GM21737 (cell line): Measurements from ENCODE around the gene ZNF831.

Source experiments
- ATAC-seq: cut with Tn5 transposase; IDR thresholded peaks from one replicate; pipeline ENCODE4 v1.9.1; 2021; ENCODE audit warnings: mild to moderate bottlenecking, moderate library complexity; ENCODE audit not compliant: unreplicated experiment

Gene ZNF831

DNA sequence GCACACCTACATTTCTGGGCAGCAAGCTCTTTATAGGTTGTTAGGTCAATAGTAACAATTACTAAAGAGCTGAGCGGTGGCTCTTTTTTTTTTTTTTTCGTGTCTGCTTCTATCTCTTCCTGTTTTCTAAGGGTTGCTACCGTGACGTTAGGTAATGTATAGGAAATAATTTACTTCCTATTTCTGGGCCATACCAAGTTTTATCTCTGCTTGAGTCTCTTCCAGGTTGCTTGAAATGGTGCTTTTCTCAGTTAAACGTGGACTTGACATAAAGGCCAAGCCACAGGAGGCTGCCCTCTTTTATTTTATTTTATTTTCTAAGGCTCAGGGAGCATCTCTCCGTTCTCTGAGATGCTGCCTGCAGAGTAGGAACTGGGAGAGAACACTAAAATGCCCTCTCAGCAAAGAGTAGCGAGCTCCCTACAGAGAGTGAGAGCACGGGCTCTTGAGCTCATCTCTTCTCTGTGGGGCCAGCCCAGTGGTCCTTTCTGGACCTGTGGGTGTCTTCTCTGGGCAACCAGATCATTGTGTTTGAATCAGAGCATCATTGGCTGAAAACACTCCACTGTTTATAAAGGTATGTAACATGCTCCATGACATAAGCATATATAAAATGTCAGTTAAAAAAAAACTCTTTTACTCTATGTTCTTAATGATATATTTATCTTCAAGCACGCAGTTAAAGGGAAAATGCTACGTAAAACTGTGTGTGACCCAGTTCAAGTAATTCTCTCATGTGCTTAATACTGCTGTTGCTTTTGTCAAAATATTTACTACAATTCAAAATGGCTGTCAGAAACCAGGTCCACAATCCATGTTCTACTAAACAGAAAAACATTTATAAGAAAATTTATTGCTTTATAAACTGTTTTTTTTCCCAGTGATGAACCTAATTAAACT is at the start of gene ZNF831:
TSS of gene ZNF831 (plus strand) at position 191 of the 900 bp plus-strand sequence. CDS start 27,199 bp downstream, outside the sequence.
- ATAC-seq = no peak

DNA sequence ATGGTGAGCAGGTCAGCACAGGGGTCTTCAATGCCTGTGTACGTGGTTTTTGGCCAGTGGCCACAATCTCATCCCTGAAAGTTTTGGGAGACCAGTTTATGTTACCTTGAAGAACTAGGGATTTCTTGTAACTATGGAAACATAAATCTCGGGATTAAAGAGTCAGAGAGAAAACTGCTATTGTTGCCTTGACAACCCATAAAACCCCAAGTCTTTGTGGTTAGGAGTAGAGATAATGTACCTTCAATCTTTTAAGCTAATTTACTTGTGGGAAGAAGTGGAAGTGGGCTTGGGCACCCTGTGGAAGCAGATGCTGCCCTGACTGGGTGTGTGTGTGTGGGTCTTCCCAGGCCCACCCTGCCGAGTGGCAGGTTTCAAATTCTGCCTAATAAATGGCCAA is 46.1 kb upstream of the ZNF831 start:
- no peak for ATAC-seq

DNA sequence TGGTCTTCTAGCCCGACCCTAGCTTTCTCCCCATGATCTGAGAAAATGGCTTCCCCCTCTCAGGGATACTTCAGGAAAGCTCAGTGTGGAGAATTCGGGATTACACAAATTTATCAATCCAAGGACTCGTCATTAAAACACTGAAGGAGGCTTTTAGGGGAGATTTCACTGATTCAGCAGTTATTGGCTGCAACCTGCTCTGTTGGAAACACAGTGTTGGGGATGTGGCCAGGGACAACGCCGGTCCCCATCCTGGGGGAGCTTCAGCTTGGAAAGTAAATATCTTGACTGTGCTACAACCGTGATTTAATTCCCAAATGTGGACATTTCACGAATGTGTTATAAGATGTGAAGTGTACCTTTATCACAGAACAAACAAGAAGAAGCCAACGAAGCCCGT is 44.8 kb upstream of the ZNF831 start:
- ATAC-seq = no peak

DNA sequence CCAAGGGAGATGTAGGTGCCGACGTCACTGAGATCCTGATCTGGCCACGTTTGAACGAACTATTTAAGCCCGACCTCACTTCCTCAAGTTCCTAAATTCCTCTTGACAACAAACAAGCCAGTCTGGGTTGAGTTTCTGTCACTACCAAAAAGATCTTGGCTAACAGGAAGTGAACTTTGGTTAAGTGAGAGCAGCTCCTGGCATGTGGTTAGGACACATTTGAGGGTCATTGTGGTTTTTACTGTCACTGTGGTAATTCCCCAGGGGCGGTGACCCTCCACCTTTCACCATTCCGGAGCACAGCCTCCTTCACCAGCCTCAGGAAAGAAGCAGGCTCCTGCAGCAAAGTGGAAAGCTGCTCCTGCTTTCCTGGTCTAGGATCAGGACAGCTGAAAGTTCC is 43.1 kb upstream of the ZNF831 start:
- no peak for ATAC-seq

DNA sequence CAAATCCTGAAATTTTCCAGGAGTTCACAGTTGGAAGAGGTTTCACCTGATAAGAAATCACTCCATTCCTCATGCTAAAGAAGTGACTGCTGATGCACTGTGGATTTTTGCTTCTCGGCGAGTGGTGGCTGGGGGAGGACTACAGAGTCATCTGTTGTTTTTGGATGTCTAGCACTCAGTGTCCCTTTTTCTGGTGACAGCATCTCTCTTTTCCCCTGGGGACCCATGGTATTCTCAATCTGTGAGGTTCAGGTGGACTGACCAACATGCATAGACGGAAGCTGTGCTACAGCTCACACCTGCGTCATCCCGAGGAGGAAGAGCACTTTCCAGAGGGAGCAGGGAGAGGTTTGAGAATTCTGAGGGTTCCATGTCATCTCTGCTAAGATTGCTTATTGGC is 42.7 kb upstream of the ZNF831 start:
- no peak for ATAC-seq

DNA sequence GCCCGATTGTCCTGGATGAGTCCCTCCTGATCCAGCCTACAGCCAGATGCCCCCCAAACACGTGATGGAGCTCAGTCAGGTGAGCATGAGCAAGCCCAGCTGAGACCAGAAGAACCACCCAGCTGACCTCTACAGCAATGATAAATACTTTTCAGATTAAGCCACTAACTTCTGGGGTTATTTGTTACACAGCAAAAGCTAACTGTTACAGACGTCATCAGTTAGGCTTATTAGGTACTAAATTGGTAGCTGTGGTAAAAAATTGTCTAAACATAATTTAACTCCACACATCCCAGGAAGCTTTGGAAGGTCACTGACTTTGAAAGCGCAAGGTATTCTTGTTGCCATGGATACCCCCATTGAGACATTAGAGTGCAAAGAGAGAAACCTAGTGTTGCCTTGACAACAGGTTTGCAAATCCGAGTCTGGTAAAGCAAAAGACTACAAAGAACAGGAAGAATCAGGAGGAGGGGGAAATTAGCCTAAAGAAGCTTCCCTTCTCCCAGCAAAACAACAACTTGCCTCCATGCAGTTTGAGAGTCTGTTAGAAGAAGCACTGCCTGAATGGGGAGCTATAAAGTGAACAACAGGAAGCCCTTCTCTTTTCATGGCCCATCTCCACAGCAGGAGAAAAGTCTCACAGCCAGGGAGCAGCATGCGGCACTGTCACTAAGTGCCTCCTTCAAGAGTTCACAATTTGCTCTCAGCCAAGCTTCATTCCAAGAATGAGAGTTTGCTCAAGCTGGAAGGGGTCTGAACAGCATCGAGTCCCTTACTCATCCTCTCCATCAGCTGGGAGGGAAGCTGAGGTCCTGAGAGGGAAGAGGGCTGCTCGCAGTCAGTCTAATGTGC is 41.7 kb upstream of the ZNF831 start:
- ATAC-seq = no peak

DNA sequence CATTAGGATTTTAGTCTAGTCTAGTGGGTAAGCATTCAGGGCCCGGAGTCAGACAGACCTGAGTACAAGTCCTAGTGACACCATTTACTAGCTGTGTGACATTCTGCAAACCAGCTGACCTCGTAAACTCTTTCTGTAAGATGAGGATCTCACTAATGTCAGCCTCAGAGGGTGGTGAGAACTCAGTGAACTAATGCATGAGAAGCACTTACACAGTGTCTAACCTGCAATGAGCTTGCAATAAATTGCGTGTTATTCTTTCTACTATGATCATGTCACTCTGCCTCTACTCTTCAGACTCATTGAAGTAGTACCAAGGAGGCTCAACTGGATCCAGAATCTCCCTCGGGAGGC is 41.1 kb upstream of the ZNF831 start:
- no peak for ATAC-seq

DNA sequence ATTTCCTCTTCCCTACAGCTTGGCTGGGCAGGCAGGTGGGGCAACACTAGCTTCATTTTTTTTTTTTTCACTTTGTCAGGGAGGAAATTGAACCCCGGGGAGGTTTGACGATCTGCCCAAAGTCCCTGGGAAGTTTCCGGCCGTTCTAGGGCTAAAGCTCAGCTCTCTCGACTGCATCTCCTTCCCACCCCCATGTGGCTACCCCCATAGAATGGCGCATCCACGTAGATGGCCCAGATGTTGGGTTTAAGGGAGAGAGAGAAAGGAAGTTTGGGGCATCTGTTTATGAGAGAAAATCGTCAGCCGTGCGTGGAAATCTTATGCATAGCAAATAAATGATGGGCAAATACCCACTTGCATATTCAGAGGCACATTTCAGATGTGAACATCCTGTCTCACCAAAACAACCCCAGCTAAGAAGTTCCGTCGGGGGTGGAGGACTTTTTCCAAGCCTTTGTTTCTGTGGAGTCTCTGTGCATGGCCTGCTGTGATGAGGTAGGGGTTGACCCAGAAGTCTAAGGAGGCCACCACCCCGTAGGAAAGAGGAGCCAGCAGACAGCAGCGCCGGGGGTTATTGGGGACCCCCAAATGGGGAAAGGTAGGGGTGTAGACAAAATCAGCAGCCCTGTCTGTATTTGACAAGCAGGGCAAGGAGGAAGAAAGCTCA is 40.5 kb upstream of the ZNF831 start:
- ATAC-seq = no peak

DNA sequence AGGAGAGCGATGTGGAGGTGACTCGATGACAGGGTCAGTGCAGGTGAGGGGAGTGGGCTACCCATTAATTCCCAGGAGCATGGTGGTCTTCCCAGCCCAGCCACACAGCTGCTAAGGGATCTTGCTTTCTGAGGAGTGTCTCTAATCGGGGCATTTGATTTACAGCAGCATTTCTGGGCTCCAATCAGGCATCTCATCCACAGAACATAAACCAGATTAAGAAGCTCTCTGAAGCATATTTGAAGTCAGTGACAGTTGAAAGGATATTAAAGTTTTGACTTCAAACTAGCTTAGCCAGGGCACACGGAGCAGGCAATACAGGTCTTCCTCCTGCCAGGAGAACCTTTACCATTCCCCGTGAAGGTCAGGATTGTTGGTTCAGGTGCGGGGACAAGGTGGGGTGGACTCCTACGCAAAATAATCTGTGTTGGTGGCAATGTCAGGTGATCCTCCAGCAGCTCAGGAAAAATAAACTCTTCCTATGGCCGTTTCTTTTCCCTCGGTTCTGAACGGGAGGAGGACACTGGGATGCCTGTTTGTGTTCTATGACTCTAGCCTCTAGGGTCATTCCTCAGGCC is 39.9 kb upstream of the ZNF831 start:
- ATAC-seq = no peak

DNA sequence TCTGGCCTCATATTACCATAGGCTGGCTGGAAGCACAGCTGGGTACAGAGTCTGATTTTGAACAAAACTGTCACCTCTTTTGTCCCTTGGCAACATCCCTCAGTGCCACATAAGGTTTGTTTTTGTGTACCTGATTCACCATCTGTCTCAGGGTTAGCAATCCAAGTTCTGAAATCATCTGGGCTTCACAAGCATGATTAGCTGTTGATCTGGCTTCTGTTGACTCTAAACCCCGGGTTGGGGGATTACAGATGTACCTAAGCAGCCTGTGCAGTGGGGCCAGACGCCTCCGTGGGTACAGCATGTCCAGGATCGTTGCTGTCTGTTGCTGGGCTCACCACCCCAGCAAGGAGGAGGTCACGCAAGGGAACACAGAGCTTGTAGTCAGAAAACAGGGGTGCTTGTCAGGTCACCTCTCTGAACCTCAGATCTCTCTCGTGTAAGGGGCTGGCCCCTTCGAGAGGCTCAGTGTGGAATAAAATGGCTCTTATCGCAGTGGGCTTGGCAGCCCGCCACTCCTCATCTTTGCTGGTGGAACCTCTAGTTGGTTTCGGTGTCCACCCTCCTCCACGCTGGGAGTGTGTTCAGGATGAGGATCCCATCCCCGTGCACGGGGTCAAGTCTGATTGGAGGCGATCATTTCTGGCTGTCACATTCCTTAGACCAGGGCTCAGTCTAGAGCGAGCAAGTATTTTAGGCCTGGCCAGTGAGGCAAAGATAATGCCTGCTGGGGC is 39.2 kb upstream of the ZNF831 start:
- no peak for ATAC-seq

DNA sequence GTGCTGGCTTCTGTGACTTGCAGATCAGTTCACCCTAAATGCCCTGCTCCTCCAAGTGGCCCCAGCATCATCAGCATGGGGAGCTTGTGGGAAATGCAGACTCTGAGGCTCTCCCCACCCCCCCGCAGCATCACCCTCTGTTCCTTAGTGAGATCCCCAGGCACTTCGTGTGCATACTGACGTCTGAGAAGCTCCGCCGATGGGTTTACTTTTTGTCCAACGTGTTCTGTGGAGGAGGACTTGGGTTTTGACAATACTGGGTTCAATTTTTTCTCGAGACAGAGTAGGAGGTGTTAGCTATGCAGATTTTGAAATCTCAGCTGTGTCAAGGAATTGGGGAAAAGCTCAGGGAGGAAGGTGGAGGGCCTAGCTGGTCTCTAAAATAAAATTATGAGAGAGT is 38.3 kb upstream of the ZNF831 start:
- ATAC-seq = no peak

DNA sequence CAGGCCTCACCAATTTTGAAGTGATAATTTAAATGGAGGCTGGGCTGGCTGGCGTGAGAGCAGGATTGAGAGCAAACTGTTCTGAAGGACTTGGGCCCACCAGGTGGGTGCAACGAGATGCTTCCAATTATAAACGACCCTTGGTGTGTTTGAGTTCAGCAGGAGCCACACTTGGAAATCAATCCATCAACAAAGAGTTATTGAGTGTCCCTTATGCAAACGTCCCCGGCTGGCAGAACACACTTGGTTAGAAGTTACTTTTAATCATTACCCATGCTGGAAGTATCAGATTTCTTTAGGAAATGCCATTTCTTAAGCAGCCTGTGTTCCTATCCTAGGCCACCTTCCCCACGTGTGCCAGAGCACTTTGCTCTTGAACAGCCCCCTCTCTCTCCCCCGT is 37.8 kb upstream of the ZNF831 start:
- ATAC-seq = no peak

DNA sequence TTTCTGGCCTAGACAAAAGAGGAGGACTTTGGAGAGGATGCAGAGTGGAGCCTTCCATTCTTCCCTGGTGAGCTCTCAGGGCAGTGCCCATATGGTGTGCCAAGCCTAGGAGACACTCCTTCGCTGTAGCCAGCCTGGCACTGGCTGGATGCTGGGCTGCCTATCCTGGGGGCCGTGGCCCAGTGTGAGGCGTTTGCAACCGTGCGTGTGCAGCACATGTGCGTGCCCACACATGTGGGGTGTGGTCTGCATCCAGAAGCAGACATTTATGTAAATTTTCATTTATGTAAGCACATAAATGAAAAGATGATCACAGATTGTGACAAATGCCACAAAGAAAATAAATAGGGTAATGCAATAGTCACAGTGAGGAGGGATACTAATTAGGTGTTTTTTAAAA is 35.8 kb upstream of the ZNF831 start:
- ATAC-seq = no peak

DNA sequence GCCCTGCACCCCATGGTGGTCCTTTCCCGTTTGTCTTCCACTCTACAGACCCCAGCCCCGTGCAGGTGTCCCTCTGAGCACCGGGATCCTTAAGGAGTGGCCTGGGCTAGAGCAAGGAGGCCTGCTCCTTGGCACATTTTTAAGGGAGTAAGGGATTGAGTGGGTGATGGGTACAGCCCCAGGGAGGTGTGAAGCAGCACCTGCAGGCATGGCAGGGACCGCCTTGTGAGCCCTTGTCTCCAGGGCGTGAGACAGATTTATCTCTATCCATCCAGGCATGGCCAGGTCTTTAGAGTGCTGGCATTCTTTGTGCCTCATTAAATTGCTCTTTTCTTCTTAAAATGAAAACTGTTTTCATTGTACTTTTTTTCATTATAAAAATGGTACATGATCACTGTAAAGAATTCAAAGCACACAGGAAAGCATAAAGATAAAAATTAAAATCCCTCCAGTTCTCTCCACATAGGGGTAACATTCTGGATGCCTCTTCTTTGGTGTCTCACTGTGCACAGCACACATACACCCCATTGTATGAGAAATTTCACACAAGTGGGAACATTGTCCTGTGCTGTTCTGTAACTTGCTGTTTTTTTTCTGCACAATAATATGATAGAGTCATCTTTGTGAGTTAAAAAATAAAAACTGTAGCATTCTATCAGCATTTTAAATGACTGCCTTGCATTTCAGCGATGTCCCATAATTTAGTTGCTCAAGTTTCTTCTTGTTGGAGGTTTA is 31.9 kb upstream of the ZNF831 start:
- no peak for ATAC-seq

DNA sequence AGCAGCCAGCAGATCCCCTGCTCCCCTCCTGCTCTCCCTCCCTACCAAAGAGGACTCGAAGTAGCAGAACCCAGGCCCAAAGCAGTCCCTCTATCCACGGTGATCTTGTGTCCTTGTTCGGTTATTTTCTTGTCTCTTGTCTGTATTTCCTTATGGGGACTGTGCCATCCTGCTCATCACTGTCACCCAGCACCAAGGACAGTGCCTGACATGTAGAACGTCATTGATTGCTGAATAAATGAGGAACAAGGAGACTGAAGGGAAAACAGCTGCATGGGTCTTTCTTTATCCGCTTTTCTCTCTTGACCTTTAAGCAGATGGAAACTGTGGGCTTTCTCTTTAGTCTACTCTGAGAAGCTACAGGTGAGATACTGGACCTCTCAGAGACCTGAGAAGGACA is 29.4 kb upstream of the ZNF831 start:
- ATAC-seq = no peak

DNA sequence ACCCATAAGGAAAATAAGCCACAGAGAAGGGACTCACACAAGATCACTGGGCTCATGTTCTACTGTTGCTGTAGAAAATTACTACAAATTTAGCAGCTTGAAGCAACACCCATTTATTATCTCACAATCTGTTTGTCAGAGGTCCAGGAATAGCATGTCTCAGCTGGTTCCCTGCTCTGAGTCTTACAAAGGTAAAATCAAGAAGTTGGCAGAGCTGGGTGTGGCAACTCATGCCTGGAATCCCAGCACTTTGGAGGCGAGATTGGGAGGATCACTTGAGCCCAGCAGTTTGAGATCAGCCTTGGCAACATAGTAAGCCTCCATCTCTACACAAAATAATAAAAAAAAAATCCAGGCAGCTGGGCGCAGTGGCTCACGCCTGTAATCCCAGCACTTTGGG is 28.5 kb upstream of the ZNF831 start:
- no peak for ATAC-seq

DNA sequence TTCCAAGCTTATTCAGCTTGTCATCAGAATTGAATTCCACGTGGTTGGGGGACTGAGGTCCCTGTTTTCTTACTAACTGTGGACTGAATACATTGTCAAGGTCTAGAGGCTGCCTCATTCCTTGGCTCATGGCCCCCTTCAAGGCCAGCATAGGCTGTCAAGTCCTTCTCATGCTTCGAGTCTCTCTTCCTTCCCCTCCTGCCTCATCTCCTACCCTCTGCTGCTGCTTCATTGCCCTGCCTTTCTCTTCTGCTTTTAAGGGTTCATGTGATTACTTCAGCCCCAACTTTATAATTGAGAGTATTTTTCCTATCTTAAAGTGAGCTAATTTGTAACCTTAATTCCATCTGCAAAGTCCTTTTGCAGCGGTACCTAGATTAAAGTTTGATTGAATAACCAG is 27.6 kb upstream of the ZNF831 start:
- ATAC-seq = no peak

DNA sequence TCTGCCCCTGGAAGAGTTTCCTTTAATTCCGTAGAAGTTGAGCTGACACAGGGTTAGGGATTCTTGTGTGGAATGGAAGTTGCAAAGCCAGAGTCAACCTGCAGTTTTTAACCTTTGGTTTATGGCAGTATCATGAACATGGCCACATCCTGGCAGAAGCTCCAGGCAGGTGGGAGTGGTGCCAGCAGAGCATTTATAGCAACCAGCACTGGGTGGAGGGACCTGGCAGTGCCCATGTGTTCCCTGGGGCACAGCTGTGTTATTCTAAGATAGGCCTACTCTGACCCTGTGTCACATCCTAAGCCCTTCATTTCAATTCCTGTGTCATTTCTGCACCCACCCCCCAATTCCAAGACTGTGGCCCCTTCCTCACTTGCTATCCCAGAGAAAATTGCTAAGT is 26.1 kb upstream of the ZNF831 start:
- ATAC-seq = no peak

DNA sequence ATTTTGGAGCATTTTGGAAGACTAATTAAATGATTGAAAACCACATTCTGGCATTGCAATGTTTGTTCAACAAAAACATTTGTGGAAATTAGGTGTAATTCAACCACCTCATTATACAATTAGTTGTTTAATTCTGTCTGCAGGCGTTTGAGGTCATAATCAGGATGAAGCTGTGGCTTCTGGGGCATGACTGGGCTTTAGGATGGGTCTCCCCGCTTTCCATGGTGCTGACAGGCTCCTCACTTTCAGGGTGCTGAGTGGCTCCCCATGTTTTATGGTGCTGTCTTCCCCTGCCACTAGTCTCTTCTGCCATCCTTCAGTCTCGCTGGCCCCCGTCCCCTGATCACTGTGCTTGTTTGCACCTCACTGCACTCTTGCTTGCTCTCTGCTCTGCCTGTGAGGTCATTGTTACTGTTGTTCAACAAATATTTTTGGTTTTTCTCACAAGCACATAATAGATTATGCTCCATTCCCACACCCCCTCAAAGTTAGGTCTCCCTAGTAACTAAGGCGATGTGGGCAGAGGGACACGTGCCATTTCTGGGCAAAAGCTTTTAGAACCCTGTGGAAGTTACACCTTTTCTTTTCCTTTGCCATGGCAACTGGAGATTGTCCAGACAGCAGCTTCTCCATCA is 25.4 kb upstream of the ZNF831 start:
- no peak for ATAC-seq
